WERI-Rb-1 (cell line): ENCODE measurements around the gene C12orf56.

ENCODE experiments used
- DNase-seq: peaks from one replicate; pipeline ENCODE4 v3.0.0-alpha.2; 2020
- H3K27ac ChIP-seq: fragments of 250-450 bp; sonication (Bioruptor Pico); 2 replicates; pipeline ENCODE4 v1.5.1; 2020; ENCODE audit warnings: mild to moderate bottlenecking, moderate library complexity
- H3K27me3 ChIP-seq: fragments of 250-450 bp; sonication (Bioruptor Pico); 2 replicates; pipeline ENCODE4 v1.5.1; 2021; ENCODE audit warnings: mild to moderate bottlenecking, low read depth, moderate library complexity; ENCODE audit not compliant: insufficient read depth, severe bottlenecking
- H3K36me3 ChIP-seq: fragments of 250-450 bp; sonication (Bioruptor Pico); 2 replicates; pipeline ENCODE4 v1.5.1; 2020; ENCODE audit warnings: mild to moderate bottlenecking, moderate library complexity
- H3K4me3 ChIP-seq: 2 replicates; pipeline ENCODE4 v1.5.1; 2011; ENCODE audit warnings: low read depth, mild to moderate bottlenecking, control low read depth, low read length
- H3K9me3 ChIP-seq: fragments of 250-450 bp; sonication (Bioruptor Pico); 2 replicates; pipeline ENCODE4 v1.5.1; 2021; ENCODE audit warnings: mild to moderate bottlenecking, moderate library complexity; ENCODE audit not compliant: severe bottlenecking
- CTCF ChIP-seq: IDR thresholded peaks from 2 replicates; pipeline ENCODE4 v1.5.1; 2011; ENCODE audit warnings: low read depth, mild to moderate bottlenecking, control low read depth, inconsistent platforms, low read length

C12orf56 gene, protein sequence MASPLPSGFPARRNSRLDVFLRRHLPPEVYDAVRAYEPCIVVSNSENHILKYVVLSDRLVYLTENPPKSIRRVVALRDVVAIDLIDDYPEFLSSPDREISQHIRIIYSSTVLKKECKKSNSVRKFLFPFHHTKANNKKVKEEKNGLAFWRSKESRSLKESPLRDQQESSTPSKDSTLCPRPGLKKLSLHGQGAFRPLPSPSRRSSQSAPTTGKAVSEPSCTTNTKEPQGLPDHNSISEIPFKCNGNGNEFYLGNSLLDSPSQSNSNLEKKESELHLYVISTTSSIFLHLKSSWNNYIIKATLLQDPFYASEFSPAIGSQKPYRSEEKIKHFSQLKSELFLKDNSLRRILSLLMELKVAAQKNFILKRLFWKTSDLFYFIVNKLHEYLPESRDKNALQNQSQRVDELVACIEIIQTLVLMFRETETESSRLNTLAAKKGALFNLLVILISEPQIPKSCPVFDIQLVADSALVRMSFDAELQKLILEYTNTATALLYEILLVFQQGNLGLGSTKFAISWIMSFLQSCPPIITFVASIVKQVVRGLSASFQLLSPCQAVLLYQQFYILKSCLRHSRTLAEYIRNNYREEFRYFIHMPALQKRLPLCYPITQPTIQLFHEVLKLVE

DNA sequence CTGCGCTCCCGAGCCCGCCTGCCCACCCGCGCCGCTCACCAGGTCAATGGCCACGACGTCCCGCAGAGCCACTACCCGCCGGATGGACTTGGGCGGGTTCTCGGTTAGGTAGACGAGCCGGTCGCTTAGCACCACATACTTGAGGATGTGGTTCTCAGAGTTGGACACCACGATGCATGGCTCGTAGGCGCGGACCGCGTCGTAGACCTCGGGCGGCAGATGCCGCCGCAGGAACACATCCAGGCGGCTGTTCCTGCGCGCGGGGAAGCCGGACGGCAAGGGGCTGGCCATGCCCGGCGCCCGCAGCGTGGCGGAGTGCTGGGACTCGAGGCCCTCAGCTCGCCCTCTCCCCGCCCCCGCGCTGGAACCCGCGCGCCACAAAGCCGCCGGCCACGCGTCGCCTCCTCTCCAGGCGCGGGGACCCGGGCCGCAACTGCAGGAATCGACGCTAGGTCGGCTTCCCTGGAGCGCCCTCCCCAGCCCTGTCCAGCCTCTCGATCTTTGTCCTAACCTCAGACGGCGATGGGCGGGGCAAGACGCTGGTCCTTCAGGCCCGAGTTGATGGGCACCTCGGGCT is at the start of gene C12orf56:
Gene C12orf56 (minus strand): TSS at position 484 of the 577 bp plus-strand sequence. CDS start 193 bp downstream, at position 291.
- TF ChIP-seq CTCF: no peak
- no peak for DNase-seq
- no peak within 1 kb of the TSS for H3K27ac ChIP-seq
- H3K27me3 ChIP-seq: no peaks in the 10 kb centered on the region
- H3K9me3 ChIP-seq: no peaks in the 10 kb centered on the region
- H3K36me3 ChIP-seq: no peaks in the 10 kb centered on the region
- no peak within 1 kb of the TSS for H3K4me3 ChIP-seq

DNA sequence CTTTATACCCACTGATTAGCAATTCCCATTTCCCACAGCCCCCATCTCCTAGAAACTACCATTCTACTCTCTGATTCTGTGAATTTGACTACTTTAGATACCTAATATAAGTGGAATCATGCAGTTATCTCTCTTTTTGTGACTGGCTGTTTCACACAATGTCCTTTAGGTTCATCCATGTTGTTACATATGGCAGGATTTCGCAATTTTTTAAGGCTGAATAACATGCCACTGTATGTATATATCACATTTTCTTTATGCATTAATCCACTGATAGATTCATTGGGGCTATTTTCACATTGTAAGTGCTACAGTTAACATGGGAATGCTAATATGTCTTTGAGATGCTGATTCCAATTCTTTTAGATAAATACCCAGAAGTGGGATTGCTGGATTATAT is 49.5 kb upstream of the C12orf56 start:
- Histone ChIP-seq H3K27me3 (no peaks in the 10 kb centered on the region), H3K27ac (no peak overlapping the region), H3K36me3 (peaks cover 90% of the 10 kb centered on the region), H3K4me3 (no peak overlapping the region), H3K9me3 (no peaks in the 10 kb centered on the region)
- DNase-seq: no peak
- no peak for TF ChIP-seq CTCF

- DNase-seq: no peak
- H3K4me3 ChIP-seq: no peak overlapping the region
- H3K27me3 ChIP-seq: no peaks in the 10 kb centered on the region
- no peak for TF ChIP-seq CTCF
- no peak overlapping the region for H3K27ac ChIP-seq
- peaks cover 100% of the 10 kb centered on the region for H3K36me3 ChIP-seq
- no peaks in the 10 kb centered on the region for H3K9me3 ChIP-seq
These were observed 43.4 kb upstream of the C12orf56 start for GRCh38 chr12:64433915-64434314.

- H3K27me3 ChIP-seq: no peaks in the 10 kb centered on the region
- H3K27ac ChIP-seq: no peak overlapping the region
- H3K4me3 ChIP-seq: no peak overlapping the region
- peaks cover 98% of the 10 kb centered on the region for H3K36me3 ChIP-seq
- DNase-seq: no peak
- no peaks in the 10 kb centered on the region for H3K9me3 ChIP-seq
- TF ChIP-seq CTCF: no peak
These were observed 41.2 kb upstream of the C12orf56 start for GRCh38 chr12:64431791-64432190.

GRCh38 chr12:64430886-64431285 is 40.3 kb upstream of the C12orf56 start:
- H3K27ac ChIP-seq: no peak overlapping the region
- no peak for DNase-seq
- H3K27me3 ChIP-seq: no peaks in the 10 kb centered on the region
- H3K36me3 ChIP-seq: peaks cover 95% of the 10 kb centered on the region
- H3K9me3 ChIP-seq: no peaks in the 10 kb centered on the region
- H3K4me3 ChIP-seq: no peak overlapping the region
- no peak for TF ChIP-seq CTCF
